NCI-H345 treated with DMSO at 0.1 percent for 48 hours (cell line): ENCODE data around the gene AK5.

Source experiments
- DNase-seq: peaks from one replicate; lab custom pipeline; 2025; ENCODE audit not compliant: unreplicated experiment; lab: John Stamatoyannopoulos, UW

The AK5 gene

DNA sequence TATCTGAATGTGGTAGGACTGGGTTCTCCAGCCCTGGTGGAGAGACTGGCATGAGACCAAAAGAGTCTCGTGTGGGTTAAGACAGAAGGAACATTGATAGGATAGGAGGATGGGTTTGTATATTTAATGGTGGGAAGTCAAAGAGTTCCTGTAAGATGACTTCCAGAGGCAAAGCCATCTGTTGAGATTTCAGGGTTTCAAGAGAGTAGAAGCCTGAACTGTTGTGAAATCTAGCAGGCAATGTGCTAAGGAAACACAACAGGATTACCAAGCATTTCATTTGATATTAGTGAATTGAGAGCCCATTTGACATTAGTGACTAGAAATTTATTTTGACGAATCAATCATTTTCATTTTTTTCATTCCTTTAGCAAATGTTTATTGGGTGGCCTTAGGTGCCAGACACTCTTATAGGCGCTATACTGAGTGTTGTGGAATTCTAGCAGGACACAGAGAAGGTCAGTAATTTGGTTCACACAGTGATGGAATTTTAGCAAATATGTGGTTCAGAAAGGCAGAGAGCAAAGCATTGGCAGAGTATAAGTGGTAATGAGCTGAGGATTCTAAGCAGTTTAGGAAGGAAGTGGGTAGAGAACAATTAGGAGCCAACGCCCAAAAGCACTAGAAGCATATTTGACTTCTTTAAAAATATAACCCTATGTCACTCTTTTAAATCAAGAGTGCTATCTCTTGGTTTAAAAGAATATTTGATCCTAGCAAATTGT lies 149.3 kb downstream of the AK5 start:
- DNase-seq = no peak

- no peak for DNase-seq
Observed at GRCh38 chr1:77433934-77434333, 152.1 kb downstream of the AK5 start.

DNA sequence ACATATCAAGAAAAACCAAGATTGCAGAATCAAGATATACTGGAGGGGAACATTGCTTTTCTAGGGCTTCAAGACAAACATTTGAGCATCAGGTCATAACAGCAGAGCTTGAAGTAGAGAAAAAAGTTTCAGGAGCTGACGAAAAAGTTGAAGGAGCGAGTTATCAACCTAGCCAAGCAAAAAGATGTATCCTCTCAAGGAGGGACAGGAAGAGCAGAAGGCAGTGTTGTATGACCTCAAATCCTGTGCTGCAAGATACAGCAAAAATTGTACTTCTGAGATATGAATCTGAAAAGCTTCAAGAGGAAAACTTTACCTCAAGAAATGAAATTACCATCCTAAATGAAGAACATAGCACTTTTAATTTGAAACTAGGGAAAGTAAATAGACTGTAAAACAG lies 153.1 kb downstream of the AK5 start:
- DNase-seq = no peak

- no peak for DNase-seq
Observed at GRCh38 chr1:77438236-77438913, 156.6 kb downstream of the AK5 start.

- DNase-seq = no peak
Observed at GRCh38 chr1:77446841-77447555, 165.2 kb downstream of the AK5 start.

GRCh38 chr1:77447669-77448068 lies 165.8 kb downstream of the AK5 start:
- no peak for DNase-seq

DNA sequence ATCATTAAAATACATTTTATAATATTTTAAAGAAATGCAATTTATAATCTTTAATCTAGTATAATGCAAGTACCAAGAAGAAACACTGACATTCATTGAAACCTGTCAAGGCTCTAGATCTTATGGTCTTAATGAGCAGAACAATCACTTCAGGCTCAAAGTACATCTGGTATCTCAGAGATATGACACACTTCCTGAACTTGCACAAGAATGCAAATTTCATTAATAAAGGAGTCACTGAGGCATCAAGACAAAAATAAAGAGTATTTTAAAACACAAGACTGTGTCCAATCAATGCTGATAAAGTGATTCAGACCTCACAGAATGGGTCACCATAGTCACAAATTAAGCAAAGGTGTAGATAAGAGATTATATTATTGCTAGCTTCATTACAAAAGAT lies 178.1 kb downstream of the AK5 start:
- DNase-seq = no peak

- DNase-seq = no peak
Observed at GRCh38 chr1:77461691-77462090, 179.9 kb downstream of the AK5 start.

- no peak for DNase-seq
Observed at GRCh38 chr1:77463216-77463615, 181.4 kb downstream of the AK5 start.

- no peak for DNase-seq
Observed at GRCh38 chr1:77465139-77465538, 183.3 kb downstream of the AK5 start.

DNA sequence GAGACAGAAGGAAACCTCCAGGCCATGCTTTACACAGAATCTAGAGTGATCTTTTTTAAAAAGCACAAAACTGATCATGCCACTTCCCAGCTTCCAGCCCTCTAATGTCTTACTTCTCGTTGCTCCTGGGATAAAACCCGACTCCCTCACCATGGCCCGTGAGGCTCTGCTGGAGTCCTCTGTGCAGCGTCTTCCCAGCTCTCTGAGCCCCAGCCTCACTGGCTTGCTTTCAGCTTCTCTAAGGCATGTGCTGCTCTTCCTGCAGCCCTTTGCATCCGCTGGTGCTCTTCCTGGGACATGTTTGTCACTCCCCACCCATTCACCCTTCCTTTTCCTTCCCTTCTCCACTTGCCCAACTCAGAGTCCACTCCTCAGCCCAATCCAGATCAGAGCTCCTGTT lies 184.1 kb downstream of the AK5 start:
- no peak for DNase-seq

GRCh38 chr1:77467021-77467595 lies 185.3 kb downstream of the AK5 start:
- no peak for DNase-seq

DNA sequence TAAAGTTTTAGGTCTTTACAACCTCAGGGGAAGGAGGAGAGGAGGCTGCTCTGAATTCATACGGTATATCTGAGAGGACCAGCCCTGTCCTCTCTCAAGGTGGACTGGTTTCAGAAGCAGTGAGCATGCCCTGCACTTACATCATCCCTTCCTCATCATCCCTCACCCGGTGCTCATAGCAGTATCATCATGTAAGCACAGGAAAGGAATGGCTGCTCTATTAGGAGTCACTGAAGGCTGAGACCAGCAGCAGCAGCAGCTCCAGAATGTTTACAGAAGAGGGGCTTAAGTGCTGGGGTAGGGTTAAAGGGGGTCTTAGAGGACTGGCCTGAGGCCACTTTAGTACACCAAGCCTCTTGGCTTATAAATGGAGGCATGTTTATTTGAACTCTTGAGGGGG lies 185.9 kb downstream of the AK5 start:
- no peak for DNase-seq

GRCh38 chr1:77468257-77468948 lies 186.6 kb downstream of the AK5 start:
- DNase-seq = no peak

GRCh38 chr1:77468949-77469710 lies 187.3 kb downstream of the AK5 start:
- no peak for DNase-seq

DNA sequence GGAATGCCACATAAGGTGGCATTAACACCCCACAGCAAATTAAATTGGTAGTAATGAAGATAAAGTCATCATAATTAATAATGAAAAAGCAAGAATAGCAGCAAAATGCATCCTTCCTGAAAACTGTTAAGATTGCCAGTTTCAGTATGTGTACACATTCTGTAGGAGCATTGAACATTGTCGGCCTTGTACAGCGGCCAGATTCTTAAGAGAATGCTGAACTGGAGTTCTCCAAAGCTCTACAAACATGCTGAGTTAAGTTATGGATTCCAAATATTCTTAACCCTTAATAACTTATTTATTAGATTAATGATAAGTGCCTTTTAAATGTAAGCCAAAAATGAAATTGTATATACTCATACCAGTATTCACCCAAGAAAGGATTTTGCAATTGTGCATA lies 189.9 kb downstream of the AK5 start:
- no peak for DNase-seq

- no peak for DNase-seq
Observed at GRCh38 chr1:77473690-77474089, 191.9 kb downstream of the AK5 start.

GRCh38 chr1:77475641-77476040 lies 193.8 kb downstream of the AK5 start:
- no peak for DNase-seq

DNA sequence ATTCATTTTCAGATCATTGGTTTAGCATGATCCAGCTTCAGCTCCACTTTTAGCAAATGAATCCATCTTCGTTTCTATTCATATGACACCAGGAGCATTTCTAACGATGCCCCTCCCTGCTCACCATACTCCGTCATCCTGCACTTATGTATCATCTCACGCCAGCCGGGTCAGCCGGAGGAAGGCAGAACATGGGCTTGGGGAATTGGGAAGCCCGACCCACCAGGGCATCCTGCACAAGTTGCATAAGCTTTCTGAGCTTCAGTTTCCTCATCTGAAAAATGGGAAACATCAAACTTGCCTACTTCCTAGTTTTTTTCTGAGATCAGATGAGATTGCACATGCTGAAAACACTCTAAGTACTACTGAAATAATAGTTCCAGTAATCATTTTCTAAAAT lies 194.7 kb downstream of the AK5 start:
- no peak for DNase-seq

- DNase-seq = no peak
Observed at GRCh38 chr1:77484334-77484733, 202.5 kb downstream of the AK5 start.

GRCh38 chr1:77484926-77485325 lies 203.1 kb downstream of the AK5 start:
- DNase-seq = no peak
